Upper lobe of left lung (tissue), 4 donors: ENCODE measurements around the gene ANKRD36B.

Experiments
- CTCF ChIP-seq, 6 experiments: fragments of 450-650 bp in 4 of 6; fragments of 200-600 bp in 2 of 6; sonication (generic) in 2 of 6; IDR thresholded peaks; one replicate each; pipeline ENCODE4 v1.5.1; 2016 to 2019; ENCODE audit warnings: antibody characterized with exemption in 6 of 6
- POLR2A ChIP-seq, 4 donors: fragments of 450-650 bp; IDR thresholded peaks; one replicate each; pipeline ENCODE4 v1.5.1; 2016 to 2017; ENCODE audit warnings: antibody characterized with exemption in 4 of 4, mild to moderate bottlenecking in 2 of 4
- POLR2AphosphoS5 ChIP-seq, 2 donors: sonication (generic); formaldehyde crosslinking; IDR thresholded peaks; one replicate each; pipeline ENCODE4 v1.5.1; 2017; ENCODE audit warnings: antibody characterized with exemption in 2 of 2

- TF ChIP-seq CTCF (IDR thresholded peaks at IDR 0.05) (no peak), POLR2AphosphoS5 (IDR thresholded peaks at IDR 0.05) (no peak), POLR2A (IDR thresholded peaks at IDR 0.05) (no peak)
These were observed 43.0 kb downstream of the ANKRD36B start for GRCh38 chr2:97546711-97547110.
